ENCODE measurements around the gene ARHGAP42. TPM values are rescaled to one million over a fixed set of nuclear protein-coding genes. Genes with fewer than 3 reads are reported as not detected.

The ARHGAP42 gene
- total and polyA plus RNA-seq, 3 donors from 2014 or later: 9.8 to 12.1 (median 10.4) TPM

DNA sequence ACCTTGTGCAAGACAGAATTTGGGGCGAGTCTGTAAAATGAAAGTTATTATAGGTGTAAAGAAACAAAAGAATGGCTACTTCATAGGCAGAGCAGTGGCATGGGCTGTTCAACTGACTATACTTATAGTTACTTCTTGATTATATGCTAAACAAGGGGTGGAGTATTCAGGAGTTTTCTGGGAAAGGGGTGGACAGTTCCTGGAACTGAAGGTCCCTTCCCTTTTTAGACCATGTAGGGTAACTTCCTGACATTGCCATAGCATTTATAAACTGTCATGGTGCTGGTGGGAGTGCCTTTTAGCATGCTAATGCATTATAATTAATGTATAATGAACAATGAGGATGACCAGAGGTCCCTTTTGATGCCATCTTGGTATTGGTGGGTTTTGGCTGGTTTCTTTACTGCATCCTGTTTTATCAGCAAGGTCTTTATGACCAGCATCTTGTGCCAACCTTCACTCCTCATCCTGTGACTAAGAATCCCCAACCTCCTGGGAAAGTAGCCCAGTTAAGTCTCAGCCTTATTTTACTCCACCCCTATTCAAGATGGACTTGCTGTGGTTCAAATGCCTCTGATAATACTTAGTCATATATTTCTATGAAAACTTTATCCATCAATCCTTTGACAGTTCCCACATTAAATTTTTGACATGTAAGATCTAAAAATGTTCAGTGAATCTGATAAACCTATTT is 118.6 kb downstream of the ARHGAP42 start:
- intact Hi-C loops (cut with DNase I; ENCODE audit: low total_unique reads): no loop called here
- no peak for DNase-seq
- no peak for TF ChIP-seq CTCF (IDR thresholded peaks at IDR 0.05)
- no peak for TF ChIP-seq POLR2A (IDR thresholded peaks at IDR 0.05)
- Histone ChIP-seq H3K4me3 (no peak overlapping the region), H3K27ac (no peak overlapping the region), H3K9me3 (no peaks in the 10 kb centered on the region), H3K4me1 (peaks cover 3% of the 10 kb centered on the region), H3K36me3 (ENCODE audit: low read depth, missing control alignments) (no peaks in the 10 kb centered on the region), H3K27me3 (no peaks in the 10 kb centered on the region)
- WGBS, 2 donors: 86 to 90% methylated on average over 1 of the region's 1 CpG

DNA sequence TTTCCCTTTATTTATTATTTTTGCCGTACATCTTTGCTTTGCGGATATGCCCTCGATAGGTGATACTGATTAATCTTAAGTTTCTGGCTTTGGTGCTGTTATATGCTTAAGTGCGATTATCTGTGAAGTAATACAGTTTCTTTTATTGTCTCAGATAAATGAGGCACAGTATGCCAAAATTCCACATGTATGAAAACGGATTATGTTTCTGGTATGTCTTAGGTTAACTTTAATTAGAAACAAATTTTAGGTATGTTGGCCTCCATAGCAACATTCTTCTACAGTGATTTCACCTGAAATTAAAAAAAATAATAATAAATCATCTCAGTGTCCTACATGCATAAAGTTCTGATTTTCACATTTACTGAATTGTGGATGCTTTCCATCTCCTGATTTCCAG is 119.2 kb downstream of the ARHGAP42 start:
- no peaks in the 10 kb centered on the region for H3K36me3 ChIP-seq (ENCODE audit: low read depth, missing control alignments)
- no peak overlapping the region for H3K4me3 ChIP-seq
- H3K4me1 ChIP-seq: peaks cover 3% of the 10 kb centered on the region
- H3K9me3 ChIP-seq: no peaks in the 10 kb centered on the region
- TF ChIP-seq CTCF (IDR thresholded peaks at IDR 0.05) (no peak), POLR2A (IDR thresholded peaks at IDR 0.05) (no peak)
- H3K27me3 ChIP-seq: no peaks in the 10 kb centered on the region
- no peak for DNase-seq
- 92 to 93% methylated on average over 5 of the region's 5 CpGs for WGBS, 2 donors
- H3K27ac ChIP-seq: no peak overlapping the region
- intact Hi-C loops (cut with DNase I; ENCODE audit: low total_unique reads): no loop called here

DNA sequence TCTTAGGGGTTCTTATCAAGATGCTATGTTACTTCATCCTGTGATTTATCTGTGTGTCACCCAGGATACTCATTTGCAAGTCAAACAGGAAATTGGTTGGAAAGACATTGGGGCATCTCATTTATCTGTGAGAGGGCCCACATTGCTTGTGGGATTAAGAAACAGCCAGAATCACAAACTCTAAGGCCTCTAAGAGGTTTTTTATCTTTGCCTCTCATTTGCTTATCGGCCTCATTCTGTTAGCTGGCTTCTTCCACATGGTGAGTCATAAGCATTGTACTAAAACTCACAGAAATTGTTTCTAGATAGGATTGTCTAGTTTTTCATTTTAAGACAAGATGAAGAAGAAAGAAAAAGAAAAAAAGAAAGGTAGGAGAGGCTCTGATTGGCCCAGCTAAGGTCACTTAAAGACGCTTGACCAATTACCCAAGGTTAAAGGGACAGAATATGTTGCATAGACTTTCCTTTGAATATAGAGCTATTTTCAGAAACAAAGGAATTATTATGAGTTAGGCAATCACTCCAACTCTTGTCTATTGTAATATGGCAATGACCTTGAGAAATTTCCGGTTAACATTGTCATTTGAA is 121.9 kb downstream of the ARHGAP42 start:
- Histone ChIP-seq H3K4me3 (no peak overlapping the region), H3K27me3 (no peaks in the 10 kb centered on the region), H3K27ac (peak overlapping the region in 1 of 2 donors; percentile 9), H3K4me1 (peaks cover 3% of the 10 kb centered on the region), H3K36me3 (ENCODE audit: low read depth, missing control alignments) (no peaks in the 10 kb centered on the region), H3K9me3 (no peaks in the 10 kb centered on the region)
- TF ChIP-seq POLR2A (IDR thresholded peaks at IDR 0.05) (no peak), CTCF (IDR thresholded peaks at IDR 0.05) (no peak)
- DNase-seq: no peak
- intact Hi-C loops (cut with DNase I; ENCODE audit: low total_unique reads): no loop called here
- 43 to 48% methylated on average over 3 of the region's 3 CpGs for WGBS, 2 donors

GRCh38 chr11:100810146-100810545 is 123.1 kb downstream of the ARHGAP42 start:
- 83 to 90% methylated on average over 2 of the region's 2 CpGs for WGBS, 2 donors
- H3K27me3 ChIP-seq: no peaks in the 10 kb centered on the region
- no peak overlapping the region for H3K27ac ChIP-seq
- no peaks in the 10 kb centered on the region for H3K9me3 ChIP-seq
- H3K4me1 ChIP-seq: peaks cover 3% of the 10 kb centered on the region
- intact Hi-C loops (cut with DNase I; ENCODE audit: low total_unique reads): no loop called here
- no peak overlapping the region for H3K4me3 ChIP-seq
- TF ChIP-seq POLR2A (IDR thresholded peaks at IDR 0.05) (no peak), CTCF (IDR thresholded peaks at IDR 0.05) (no peak)
- no peak for DNase-seq
- no peaks in the 10 kb centered on the region for H3K36me3 ChIP-seq (ENCODE audit: low read depth, missing control alignments)

- peaks cover 3% of the 10 kb centered on the region for H3K4me1 ChIP-seq
- H3K9me3 ChIP-seq: no peaks in the 10 kb centered on the region
- no peaks in the 10 kb centered on the region for H3K36me3 ChIP-seq (ENCODE audit: low read depth, missing control alignments)
- no peak for DNase-seq
- no peak overlapping the region for H3K4me3 ChIP-seq
- H3K27ac ChIP-seq: no peak overlapping the region
- TF ChIP-seq CTCF (IDR thresholded peaks at IDR 0.05) (no peak), POLR2A (IDR thresholded peaks at IDR 0.05) (no peak)
- no peaks in the 10 kb centered on the region for H3K27me3 ChIP-seq
- WGBS, 2 donors: 92 to 95% methylated on average over 3 of the region's 3 CpGs
- intact Hi-C loops (cut with DNase I; ENCODE audit: low total_unique reads): no loop called here
Measured at GRCh38 chr11:100810666-100811065, 123.6 kb downstream of the ARHGAP42 start.

All from testis (tissue), 3 donors.